H1 (cell line): ENCODE measurements around the gene NCEH1. TPM values are rescaled to one million over a fixed set of nuclear protein-coding genes. Genes with fewer than 3 reads are reported as not detected.
"Not testable (repeated sequence)": the region's sequence is repeated elsewhere in the genome, so short reads cannot be mapped to it uniquely, and the experiment has no call there.

Source experiments
- CTCF ChIA-PET: fragments of 300-600 bp; sonication (Branson Sonifier 250); formaldehyde crosslinking; loops from one replicate; lab custom pipeline; 2021; ENCODE audit not compliant: partially characterized antibody; lab: Charles Lee
- POLR2A ChIA-PET: fragments of 300-600 bp; sonication (Branson Sonifier 250); formaldehyde crosslinking; loops from one replicate; lab custom pipeline; 2021; ENCODE audit warnings: inconsistent platforms; ENCODE audit not compliant: partially characterized antibody; lab: Charles Lee
- DNase-seq, 2 experiments: peaks; one replicate each; pipeline versions ENCODE4 v3.0.0 to v3.0.0-alpha.2; 2010 to 2022; ENCODE audit warnings: low spot score in 2 of 2, low read depth in 1 of 2, mixed read lengths in 1 of 2
- FAIRE-seq: peaks from 2 replicates; lab custom pipeline; 2011; peaks lifted over from hg19 to GRCh38; lab: Jason Lieb, UNC
- H2AFZ ChIP-seq: 2 replicates; pipeline ENCODE4 v1.8.1; 2012; ENCODE audit warnings: low read length, inconsistent platforms
- H2AK5ac ChIP-seq: 2 replicates; pipeline ENCODE4 v1.6.1; 2013; ENCODE audit warnings: low read depth, low read length
- H2BK120ac ChIP-seq: replicated peaks from 2 replicates; pipeline ENCODE3; 2013; ENCODE audit warnings: low read depth, low read length, inconsistent platforms
- H2BK12ac ChIP-seq: 2 replicates; pipeline ENCODE4 v1.6.1; 2013; ENCODE audit warnings: low read depth, low read length
- H2BK15ac ChIP-seq: 2 replicates; pipeline ENCODE4 v1.6.1; 2013; ENCODE audit warnings: low read length
- H2BK20ac ChIP-seq: 2 replicates; pipeline ENCODE4 v1.6.1; 2013; ENCODE audit warnings: low read length
- H2BK5ac ChIP-seq: 2 replicates; pipeline ENCODE4 v1.6.1; 2013; ENCODE audit warnings: low read depth, low read length
- H3K14ac ChIP-seq: 2 replicates; pipeline ENCODE4 v1.6.1; 2013; ENCODE audit warnings: inconsistent platforms; ENCODE audit not compliant: insufficient read length
- H3K18ac ChIP-seq: 2 replicates; pipeline ENCODE4 v1.6.1; 2013; ENCODE audit warnings: low read length; ENCODE audit errors: extremely low read depth
- H3K23ac ChIP-seq: 2 replicates; pipeline ENCODE4 v1.6.1; 2013; ENCODE audit warnings: inconsistent platforms; ENCODE audit not compliant: insufficient read length
- H3K23me2 ChIP-seq: 2 replicates; pipeline ENCODE4 v1.6.1; 2013; ENCODE audit warnings: low read depth, low read length
- H3K27ac ChIP-seq: 2 replicates; pipeline ENCODE4 v1.6.1; 2011; ENCODE audit warnings: low read depth, low read length, inconsistent platforms
- H3K27me3 ChIP-seq, 4 experiments: replicated peaks in 1 of 4; 1 replicate in 1 of 4; 2 replicates in 3 of 4; pipeline versions ENCODE4 v1.6.1 to v1.8.1; 2011 to 2013; ENCODE audit warnings: low read length in 3 of 4, mild to moderate bottlenecking in 3 of 4, inconsistent platforms in 2 of 4, mixed read lengths in 2 of 4, moderate library complexity in 1 of 4; ENCODE audit not compliant: control insufficient read depth in 3 of 4, insufficient read depth in 3 of 4; ENCODE audit errors: extremely low read depth in 1 of 4
- H3K36me3 ChIP-seq, 4 experiments: 2 replicates each; pipeline versions ENCODE4 v1.6.1 to v1.8.1; 2011 to 2013; ENCODE audit warnings: mild to moderate bottlenecking in 4 of 4, low read length in 3 of 4, moderate library complexity in 2 of 4, control low read depth in 1 of 4, inconsistent platforms in 1 of 4; ENCODE audit not compliant: insufficient read depth in 4 of 4, control insufficient read depth in 2 of 4
- H3K4ac ChIP-seq: replicated peaks from 2 replicates; pipeline ENCODE3; 2013; ENCODE audit warnings: low read length, low read depth, mixed read lengths, inconsistent platforms; ENCODE audit not compliant: insufficient read length
- H3K4me1 ChIP-seq, 4 experiments: replicated peaks in 1 of 4; 1 replicate in 1 of 4; 2 replicates in 3 of 4; pipeline versions ENCODE4 v1.6.1 to v1.8.1; 2011 to 2013; ENCODE audit warnings: low read length in 3 of 4, inconsistent platforms in 2 of 4, mixed read lengths in 1 of 4; ENCODE audit not compliant: insufficient read depth in 4 of 4, control insufficient read depth in 3 of 4
- H3K4me2 ChIP-seq, 2 experiments: 2 replicates each; pipeline versions ENCODE4 v1.6.1 to v1.8.1; 2011 to 2013; ENCODE audit warnings: low read depth in 2 of 2, low read length in 2 of 2, control low read depth in 1 of 2, inconsistent platforms in 1 of 2, mild to moderate bottlenecking in 1 of 2; ENCODE audit not compliant: insufficient read depth in 1 of 2
- H3K4me3 ChIP-seq, 4 experiments: fragments of 200-600, 300-600 bp in 1 of 4; sonication (generic), shearing (Covaris generic), sonication (Bioruptor Twin) in 1 of 4; 2 replicates each; pipeline versions ENCODE4 v1.5.1 to v1.8.1; 2011 to 2016; ENCODE audit warnings: low read length in 4 of 4, low read depth in 3 of 4, control low read depth in 2 of 4, inconsistent platforms in 2 of 4, mild to moderate bottlenecking in 2 of 4, mixed read lengths in 1 of 4, moderate library complexity in 1 of 4; ENCODE audit not compliant: insufficient read depth in 2 of 4; ENCODE audit errors: extremely low read depth in 1 of 4
- H3K56ac ChIP-seq: replicated peaks from 2 replicates; pipeline ENCODE3; 2013; ENCODE audit warnings: low read depth, mild to moderate bottlenecking, mixed read lengths, low read length, inconsistent platforms; ENCODE audit not compliant: insufficient read length
- H3K79me1 ChIP-seq: 2 replicates; pipeline ENCODE4 v1.6.1; 2013; ENCODE audit warnings: low read depth, low read length, control low read depth
- H3K79me2 ChIP-seq, 2 experiments: 2 replicates each; pipeline versions ENCODE4 v1.6.1 to v1.8.1; 2012 to 2013; ENCODE audit warnings: low read length in 2 of 2, mild to moderate bottlenecking in 2 of 2, inconsistent platforms in 1 of 2; ENCODE audit not compliant: insufficient read depth in 2 of 2, control insufficient read depth in 1 of 2
- H3K9ac ChIP-seq, 4 experiments: replicated peaks in 1 of 4; 1 replicate in 1 of 4; 2 replicates in 3 of 4; pipeline versions ENCODE4 v1.6.1 to v1.8.1; 2011 to 2013; ENCODE audit warnings: low read depth in 3 of 4, low read length in 3 of 4, control low read depth in 2 of 4, mild to moderate bottlenecking in 2 of 4, moderate library complexity in 2 of 4, inconsistent platforms in 1 of 4; ENCODE audit errors: extremely low read depth in 1 of 4
- H3K9me3 ChIP-seq, 2 experiments: 2 replicates each; pipeline versions ENCODE4 v1.6.1 to v1.8.1; 2012 to 2013; ENCODE audit warnings: mild to moderate bottlenecking in 2 of 2, moderate library complexity in 2 of 2, control low read depth in 1 of 2, inconsistent platforms in 1 of 2, low read depth in 1 of 2, low read length in 1 of 2, mixed read lengths in 1 of 2; ENCODE audit not compliant: insufficient read depth in 2 of 2
- H4K20me1 ChIP-seq, 2 experiments: replicated peaks in 1 of 2; 2 replicates each; pipeline versions ENCODE3 to v1.8.1; 2011 to 2013; ENCODE audit warnings: inconsistent platforms in 2 of 2, low read length in 2 of 2, mild to moderate bottlenecking in 1 of 2; ENCODE audit not compliant: insufficient read depth in 2 of 2, control insufficient read depth in 1 of 2
- H4K5ac ChIP-seq: 2 replicates; pipeline ENCODE4 v1.6.1; 2013; ENCODE audit warnings: low read length, low read depth, mixed read lengths, inconsistent platforms; ENCODE audit not compliant: insufficient read length
- H4K8ac ChIP-seq: 2 replicates; pipeline ENCODE4 v1.8.0; 2013; ENCODE audit warnings: mild to moderate bottlenecking, moderate library complexity, low read length, inconsistent platforms; ENCODE audit not compliant: insufficient read depth; ENCODE audit errors: extremely low read depth
- H4K91ac ChIP-seq: replicated peaks from 2 replicates; pipeline ENCODE3; 2013; ENCODE audit warnings: low read length, mixed read lengths, inconsistent platforms; ENCODE audit not compliant: insufficient read length
- WGBS, 2 experiments: shearing (Covaris generic) in 1 of 2; methylation state at CpG; one replicate each; pipeline versions ENCODE4 v1.1.6 to v1.1.7; 2013 to 2015; ENCODE audit warnings: low lambda C conversion rate in 2 of 2, mixed read lengths in 2 of 2, inconsistent platforms in 1 of 2, low coverage in 1 of 2, missing lambda C conversion rate in 1 of 2; ENCODE audit not compliant: insufficient replicate concordance in 2 of 2, insufficient coverage in 1 of 2, insufficient read length in 1 of 2; ENCODE audit errors: extremely low coverage in 1 of 2, missing lambda C conversion rate in 1 of 2; 5-methylcytosine and 5-hydroxymethylcytosine counted together
- polyA plus RNA-seq, 7 experiments: library from polyadenylated mRNA; depleted of rRNA in 3 of 7; stranded (reverse) in 5 of 7; unstranded in 2 of 7; fragments of >200 nt in 5 of 7; fragments of 200-250 nt in 2 of 7; gene quantifications; 1 replicate in 5 of 7; 2 replicates in 1 of 7; 4 replicates in 1 of 7; pipeline versions ENCODE4 v1.2.1 to v1.2.3, GENCODE V29; 2011 to 2013; ENCODE audit warnings: missing spikeins in 2 of 7, mixed read lengths in 2 of 7
- total RNA-seq: library from RNA; stranded (reverse); fragmentation: NEBNext Ultra II Directional; extraction: Animal tissue kit (Norgen Biotek cat#: 25700); gene quantifications from 2 replicates; pipeline ENCODE4 v1.2.1, GENCODE V29; 2021

Gene NCEH1
- total and polyA plus RNA-seq, 2 of the 8 experiments (the other 6 are each of a cell fraction or from before 2014, with no cell fraction given), result 2.2 to 6.4 TPM

DNA sequence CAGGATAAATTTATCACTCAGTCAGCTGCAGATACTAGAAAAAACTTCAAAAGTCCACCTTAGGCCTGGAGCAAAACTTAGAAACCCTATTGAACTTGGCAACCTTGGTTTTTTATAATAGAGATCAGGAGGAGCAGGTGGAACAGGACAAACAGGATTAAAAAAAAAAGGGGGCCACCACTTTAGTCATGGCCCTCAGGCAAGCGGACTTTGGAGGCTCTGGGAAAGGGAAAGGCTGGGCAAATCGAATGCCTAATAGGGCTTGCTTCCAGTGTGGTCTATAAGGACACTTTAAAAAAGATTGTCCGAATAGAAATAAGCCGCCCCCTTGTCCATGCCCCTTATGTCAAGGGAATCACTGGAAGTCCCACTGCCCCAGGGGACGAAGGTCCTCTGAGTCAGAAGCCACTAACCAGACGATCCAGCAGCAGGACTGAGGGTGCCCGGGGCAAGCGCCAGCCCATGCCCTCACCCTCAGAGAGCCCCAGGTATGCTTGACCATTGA is 11.7 kb upstream of the NCEH1 start:
- H3K79me1 ChIP-seq, H3K9ac ChIP-seq, H3K18ac ChIP-seq, H3K4me2 ChIP-seq, H2BK20ac ChIP-seq, H3K79me2 ChIP-seq, H2BK15ac ChIP-seq, H4K5ac ChIP-seq, H2AK5ac ChIP-seq, H4K20me1 ChIP-seq, POLR2A ChIA-PET, H3K4me1 ChIP-seq, H3K23me2 ChIP-seq, H3K27me3 ChIP-seq, FAIRE-seq, H3K27ac ChIP-seq, H4K91ac ChIP-seq, H2BK120ac ChIP-seq, H3K56ac ChIP-seq, H2BK5ac ChIP-seq, H3K23ac ChIP-seq, H3K4ac ChIP-seq, H3K36me3 ChIP-seq, H3K4me3 ChIP-seq, DNase-seq, H3K14ac ChIP-seq, H2BK12ac ChIP-seq, H4K8ac ChIP-seq, CTCF ChIA-PET, H2AFZ ChIP-seq: not testable (repeated sequence)
- H3K9me3 ChIP-seq, result peaks cover 13 to 16% of the 10 kb centered on the region in 2 experiments
- WGBS, 2 experiments, result 88% methylated on average over 8 of the region's 8 CpGs; no CpG with 5 or more reads in 1 of the 2 experiments
